Activated T-cell treated with anti-CD3 and anti-CD28 coated beads for 4 hours (primary cell): ENCODE data around the gene EIF3I.
"Not testable (repeated sequence)": the region's sequence is repeated elsewhere in the genome, so short reads cannot be mapped to it uniquely, and the experiment has no call there.

ENCODE experiments used
- DNase-seq: peaks from one replicate; pipeline ENCODE4 v3.0.0-alpha.2; 2020

The EIF3I gene

DNA sequence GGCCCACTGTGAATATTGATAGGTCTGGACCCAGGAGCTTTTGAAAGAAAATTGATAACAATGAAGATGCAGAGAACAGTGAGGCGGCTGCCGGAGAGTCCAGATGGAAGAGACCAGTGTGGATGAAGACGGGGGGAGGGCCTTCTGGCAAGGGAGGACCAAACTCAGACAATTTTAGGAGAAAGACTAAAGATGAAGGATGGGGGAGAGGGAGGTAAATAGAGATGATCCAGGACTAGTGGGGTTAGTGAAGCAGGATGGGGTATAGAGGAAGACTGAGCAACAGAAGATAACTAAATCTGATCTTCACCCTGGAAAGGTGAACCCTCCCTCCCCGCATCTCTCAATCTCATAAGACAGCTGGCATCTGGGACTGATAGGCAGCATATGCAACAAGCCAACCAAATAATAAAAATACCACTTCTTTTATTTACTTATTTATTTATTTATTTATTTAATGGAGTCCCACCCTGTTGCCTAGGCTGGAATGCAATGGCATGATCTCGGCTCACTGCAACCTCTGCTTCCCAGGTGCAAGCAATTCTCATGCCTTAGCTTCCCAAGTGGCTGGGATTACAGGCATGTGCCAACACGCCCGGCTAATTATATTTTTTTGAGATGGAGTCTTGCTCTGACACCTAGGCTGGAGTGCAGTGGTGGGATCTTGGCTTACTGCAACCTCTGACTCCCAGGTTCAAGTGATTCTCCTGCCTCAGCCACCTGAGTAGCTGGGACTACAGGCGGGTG, 10.5 kb downstream of the EIF3I start:
- no peak for DNase-seq

DNA sequence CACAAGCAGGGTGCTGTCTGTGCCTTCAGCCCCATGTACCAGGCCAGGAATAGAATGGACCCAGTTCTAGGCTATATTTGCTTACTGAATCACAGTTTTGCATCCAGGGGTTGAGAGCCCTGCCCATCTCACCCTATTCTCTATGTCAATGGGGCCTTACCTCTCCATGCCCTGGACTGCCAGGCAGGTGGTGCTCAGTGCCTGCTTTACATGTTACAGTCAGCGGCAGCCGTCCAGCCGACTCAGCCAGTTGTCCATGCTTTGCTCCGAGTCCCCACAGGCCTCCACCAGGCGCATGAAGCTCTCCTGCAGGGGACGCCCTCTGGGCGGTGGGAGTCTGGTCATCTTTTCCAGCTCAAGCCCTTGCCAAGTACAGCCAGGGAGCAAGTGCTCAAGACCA, 12.6 kb downstream of the EIF3I start:
- DNase-seq, result no peak

DNA sequence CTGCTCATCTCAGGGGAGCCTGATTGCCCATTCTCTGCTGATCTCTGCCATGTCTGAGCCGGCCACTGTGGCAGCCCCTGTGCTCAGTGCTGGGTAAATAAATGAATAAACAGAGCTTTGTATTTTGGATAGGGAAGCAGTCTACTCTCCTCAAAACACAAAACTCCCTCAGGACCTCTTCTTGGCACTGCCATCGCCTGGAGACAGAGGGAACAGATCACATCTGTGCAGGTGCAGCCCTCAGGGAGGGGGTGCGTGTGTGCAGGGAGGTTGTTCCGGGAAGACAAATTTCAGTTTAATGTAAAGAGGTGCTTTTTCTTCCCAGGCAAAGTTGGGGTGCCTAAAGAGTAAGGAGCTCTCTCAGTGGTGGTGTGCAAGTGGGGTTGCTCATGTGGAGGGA, 17.1 kb downstream of the EIF3I start:
- no peak for DNase-seq

DNA sequence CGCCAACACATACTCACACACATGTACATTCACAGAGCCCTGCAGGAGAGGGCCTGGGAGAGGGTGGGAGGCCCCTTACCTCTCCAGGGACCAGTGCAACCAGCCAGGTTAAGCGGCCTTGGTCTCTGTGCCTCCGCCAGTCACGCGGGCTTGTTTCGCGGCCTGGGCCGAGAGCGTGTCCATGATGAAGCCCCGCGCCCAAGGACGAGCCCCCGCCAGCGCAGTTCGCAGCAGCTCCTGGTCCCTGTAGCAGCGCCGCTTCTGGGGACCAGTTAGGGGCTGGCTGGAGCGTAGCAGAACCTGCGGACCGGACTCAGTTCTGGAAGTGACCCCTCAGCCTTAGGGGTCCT, 17.6 kb downstream of the EIF3I start:
- no peak for DNase-seq

DNA sequence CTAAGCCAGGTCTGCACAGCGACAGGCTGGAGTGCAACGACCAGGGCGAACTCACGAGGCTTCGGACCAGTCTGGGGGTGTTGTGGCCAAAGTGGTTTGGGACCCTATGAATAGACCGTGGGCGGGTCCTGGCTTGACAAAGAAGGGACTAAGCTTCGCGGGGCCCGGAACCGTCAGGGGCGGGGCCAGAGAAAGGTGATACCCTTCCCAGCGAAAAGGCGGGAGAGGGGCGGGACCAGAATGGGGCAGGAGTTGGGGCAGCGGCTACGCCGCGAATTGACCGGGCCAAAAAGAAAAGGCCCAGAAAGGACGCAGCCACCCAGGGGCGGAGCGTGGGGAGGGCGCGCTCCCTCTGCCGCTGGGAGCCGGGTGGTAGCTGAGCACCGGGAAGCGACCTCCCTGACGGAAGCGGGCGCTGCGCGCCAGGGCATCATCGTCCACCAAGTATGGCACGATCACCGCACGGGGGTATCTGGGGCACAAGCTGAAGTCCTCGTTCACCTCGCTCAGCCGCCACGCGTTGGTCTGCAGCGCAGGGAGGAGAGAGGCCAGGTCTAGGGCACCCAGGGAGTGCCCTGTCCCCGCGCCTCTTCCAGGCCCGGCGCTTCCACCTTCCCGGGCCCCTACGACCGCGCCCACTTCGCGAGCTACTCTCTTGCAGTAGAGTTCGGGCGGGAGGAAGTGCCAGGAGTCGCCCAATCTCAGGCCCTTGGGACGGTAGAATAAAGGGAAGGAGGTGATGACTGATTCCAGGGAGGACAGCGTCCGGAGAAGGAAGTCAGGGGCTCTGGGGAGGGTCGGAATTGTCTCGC, 18.1 kb downstream of the EIF3I start:
- no peak for DNase-seq

DNA sequence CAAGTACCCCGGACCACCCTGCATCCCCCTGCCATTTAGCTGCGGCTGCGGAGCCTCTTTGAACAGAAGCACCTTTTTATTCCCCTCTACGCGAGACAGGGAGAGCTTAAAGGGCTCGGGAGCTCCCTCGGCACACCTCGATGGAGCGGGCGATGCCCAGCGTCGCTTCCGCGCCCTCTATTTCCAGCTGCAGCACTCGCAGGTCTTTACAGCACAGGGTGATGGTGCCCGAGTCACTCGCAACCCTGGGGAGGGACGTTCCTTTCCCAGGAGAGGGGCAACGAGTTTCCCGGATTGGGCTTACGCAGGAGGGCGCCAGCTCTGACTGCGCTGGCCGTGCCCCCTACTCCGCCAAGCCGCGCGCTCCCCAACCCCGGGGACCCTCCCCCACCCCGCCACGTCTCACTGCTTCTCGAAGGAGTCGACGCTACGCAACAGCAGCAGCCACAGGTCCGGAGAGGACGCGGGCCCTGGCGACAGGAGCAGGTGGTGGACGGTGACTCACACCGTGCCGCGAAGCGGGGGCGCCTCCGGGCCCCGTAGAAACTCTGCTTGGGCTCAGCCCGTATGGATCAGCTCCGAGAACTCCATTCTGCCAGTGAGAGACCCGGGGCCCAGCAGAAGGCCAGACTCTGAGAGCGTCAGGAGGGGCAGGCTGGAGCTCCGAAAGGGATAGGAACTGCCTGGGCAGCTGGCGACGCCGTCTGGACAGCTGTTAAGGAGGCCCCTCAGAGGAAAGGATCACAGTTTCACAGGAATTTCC, 19.0 kb downstream of the EIF3I start:
- no peak for DNase-seq

DNA sequence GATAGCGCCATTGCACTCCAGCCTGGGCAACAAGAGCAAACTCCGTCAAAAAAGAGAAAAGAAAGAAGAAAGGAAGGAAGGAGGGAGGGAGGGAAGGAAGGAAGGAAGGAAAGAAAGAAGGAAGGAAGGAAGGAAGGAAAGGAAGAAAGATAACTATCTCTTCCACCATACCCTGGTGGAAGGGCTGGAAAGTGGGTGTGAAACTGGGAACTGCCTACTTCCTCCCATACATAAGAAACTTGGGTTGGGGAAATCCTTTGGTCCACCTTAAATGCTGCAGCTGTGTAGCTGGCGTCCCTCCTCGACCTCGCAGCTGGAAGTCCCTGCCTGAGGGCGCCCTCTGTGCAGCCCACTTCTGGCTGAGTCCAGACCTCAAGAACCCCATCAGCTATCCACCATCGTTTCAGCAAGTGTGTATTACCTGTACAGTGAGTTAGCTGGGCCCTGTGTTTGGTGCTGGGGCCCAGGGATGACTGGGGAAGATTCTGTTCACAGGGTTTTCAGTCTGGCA, 20.2 kb downstream of the EIF3I start:
- no peak for DNase-seq

DNA sequence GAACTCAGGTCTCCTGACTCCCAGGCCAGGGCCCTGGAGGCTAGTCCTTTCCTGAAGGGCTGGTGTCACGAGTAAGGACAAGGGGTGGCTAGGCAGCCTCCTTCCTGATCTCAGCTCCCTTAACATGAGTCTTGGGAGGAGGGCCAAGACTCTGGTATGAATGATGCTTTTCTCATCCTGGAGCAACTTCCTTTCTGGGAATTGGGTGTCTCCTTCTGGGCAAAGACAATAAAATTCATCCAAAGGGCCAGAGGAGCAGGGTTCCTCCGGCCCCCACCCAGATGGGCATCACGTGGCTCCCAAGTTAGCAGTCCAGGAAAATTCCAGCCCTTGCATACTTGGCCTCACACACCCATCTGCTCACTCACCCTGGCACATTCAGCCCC, 24.7 kb downstream of the EIF3I start, which contains the start of gene FAM167B:
Gene FAM167B (plus strand): TSS at position 335 of the 386 bp plus-strand sequence. CDS start 200 bp downstream, outside the sequence.
- no peak for DNase-seq

DNA sequence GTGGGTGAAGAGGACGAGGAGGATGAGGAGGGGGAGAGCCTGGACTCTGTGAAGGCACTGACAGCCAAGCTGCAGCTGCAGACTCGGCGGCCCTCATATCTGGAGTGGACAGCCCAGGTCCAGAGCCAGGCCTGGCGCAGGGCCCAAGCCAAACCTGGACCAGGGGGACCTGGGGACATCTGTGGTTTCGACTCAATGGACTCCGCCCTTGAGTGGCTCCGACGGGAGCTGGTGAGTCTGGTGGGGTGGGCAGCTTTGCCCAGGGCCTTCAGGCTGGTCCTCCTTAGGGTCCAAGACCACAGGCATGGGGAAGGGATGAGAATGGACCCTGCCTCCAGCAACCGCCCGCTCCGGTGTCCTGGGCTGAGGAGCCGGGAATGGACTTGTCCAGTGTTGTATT, 25.2 kb downstream of the EIF3I start:
- DNase-seq, result no peak

DNA sequence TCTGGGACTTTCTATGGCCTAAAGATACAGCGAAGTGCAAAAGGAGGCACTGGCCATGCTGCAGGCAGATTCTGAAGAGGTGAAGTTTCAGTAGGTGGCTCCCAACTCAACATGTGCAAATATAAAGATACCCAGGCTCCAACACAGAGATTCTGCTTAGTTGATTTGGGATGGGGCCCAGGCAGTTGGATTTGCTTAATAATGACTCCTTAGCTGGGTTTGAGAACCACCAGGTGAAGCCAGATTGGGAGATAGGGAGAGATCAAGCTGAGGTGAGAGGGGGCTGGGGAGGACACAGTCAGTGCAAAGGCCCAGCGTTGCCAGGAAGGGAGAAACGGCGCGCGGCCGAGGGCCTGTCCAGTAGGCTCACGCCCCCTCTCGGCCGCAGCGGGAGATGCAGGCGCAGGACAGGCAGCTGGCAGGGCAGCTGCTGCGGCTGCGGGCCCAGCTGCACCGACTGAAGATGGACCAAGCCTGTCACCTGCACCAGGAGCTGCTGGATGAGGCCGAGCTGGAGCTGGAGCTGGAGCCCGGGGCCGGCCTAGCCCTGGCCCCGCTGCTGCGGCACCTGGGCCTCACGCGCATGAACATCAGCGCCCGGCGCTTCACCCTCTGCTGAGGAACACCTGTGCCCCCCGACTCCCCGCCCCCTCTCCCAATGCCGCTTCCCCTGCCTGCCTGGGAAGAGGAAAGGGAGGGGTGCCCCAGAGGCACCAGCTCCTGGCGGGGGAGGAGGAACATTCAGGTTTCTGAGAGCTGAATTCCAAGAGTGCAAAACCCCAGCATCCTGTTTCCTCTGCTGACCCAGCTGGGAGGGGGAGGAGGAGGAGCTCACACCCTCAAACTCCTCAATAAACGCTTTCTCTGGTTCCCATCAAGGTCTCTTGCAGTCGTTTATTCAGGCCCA, 26.0 kb downstream of the EIF3I start:
- peak; percentile 64 for DNase-seq

DNA sequence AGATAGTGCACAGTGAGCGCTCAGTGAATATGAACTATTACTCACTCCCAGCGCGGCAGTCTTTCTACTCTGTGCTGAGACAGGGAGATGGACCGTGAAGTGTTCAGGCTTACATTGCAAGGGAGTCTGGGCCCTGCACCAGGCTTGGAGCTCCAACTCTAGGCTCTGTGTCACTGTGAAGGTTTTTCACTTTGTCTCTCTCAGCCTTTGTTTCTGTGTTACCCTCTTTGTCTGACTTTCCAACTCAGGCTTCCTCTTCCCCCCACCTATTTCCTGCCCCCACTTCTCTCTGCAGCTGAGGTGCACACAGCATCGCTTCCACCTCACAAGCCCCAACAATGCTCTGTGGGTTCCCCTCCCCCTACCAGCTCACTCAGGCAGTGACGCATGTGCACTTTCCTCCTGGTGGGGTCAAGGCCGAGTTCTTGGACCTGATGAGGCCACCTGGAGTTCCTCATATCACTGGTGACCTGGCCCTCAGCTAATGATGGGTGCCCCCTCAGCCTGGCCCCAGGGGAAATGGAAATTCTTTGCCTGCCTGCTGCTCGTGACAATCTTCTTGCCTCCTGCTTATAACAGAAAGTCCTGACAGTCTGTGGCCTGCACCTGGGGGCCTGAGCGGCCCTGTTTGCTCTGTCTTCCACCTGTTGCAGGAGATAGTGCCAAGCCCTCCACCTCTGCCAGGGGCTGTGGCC, 27.8 kb downstream of the EIF3I start:
- peak; percentile 69 for DNase-seq

DNA sequence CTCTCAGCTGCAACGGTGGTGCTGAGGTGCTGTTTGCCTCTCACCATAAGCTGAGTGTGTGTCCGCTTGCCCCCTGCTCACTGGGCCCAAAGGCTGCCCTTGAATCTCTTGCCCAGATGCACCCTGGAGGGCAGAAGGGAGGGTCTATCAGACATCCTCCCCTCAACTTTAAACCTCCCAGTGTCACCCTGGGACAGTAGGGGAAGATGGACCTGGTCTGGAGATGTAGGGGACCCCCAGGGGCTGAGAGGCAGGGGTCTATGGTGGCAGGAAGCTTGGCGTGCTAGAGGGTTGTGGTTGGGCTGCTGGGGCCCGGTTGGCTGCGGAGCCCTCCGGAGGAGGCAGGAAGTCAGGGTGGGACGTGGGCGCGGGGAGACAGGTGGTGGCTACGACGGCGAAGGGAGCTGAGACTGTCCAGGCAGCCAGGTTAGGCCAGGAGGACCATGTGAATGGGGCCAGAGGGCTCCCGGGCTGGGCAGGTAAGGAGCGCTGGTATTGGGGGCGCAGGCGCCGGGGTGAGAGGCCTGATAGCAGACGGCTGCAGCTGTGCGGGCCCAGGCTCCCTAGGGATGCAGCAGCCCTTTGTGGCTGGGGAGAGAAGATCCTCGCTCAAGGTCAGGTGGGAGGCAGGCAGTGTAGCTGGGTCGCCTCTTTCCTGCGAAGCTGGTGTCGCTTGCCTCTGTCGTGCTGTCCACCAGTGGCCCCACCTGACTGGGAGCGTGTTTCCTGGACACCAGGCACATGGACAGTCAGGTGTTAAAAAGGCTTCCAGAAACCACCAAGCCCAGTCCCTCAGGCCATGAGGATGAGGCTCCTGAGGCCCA, 28.9 kb downstream of the EIF3I start, which contains the start of gene LCK:
Gene LCK (plus strand): TSS at position 373 of the 824 bp plus-strand sequence. CDS start 23,065 bp downstream, outside the sequence.
- peak; percentile 46 for DNase-seq

DNA sequence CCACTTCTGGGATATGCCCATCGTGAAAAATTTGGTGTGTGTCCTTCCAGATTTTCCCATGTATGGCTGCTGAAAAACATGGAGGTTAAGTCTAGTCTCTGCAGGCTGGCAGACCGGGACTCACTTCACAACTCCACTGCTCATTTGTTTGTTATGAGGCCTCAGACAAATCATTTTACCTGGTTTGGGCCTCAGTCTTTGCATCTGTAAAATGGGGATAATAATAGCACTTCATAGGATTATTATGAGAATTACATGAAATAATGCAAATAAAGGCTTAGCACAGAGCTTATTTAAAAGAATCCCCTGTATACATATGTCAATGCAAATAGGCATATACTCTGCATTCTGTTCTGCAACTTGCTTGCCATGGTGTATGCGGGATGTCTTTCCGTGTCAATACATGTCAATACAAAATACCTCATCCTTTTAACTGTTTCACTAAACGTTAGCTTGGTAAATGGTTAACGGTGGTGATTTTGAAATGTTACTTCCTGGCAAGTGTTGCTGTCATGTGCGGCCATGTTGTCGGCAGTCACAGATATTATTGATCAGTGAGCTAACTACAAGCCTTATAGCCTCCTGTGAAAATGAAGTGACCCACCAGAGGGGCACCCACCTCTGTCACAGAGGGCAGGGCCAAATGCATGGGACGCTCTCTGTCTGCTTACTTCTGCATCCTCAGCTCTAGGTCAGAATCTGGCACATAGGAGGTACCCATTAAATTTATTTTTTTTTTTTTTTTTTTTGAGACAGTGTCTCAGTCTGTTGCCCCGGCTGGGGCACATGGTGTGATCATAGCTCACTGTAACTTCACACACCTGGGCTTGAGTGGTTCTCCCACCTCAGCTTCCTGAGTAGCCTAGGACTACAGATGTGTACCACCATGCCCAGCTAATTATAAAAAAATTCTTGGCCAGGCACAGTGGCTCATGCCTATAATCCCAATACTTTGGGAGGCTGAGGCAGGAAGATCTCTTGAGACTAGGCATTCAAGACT, 33.2 kb downstream of the EIF3I start:
- no peak for DNase-seq

DNA sequence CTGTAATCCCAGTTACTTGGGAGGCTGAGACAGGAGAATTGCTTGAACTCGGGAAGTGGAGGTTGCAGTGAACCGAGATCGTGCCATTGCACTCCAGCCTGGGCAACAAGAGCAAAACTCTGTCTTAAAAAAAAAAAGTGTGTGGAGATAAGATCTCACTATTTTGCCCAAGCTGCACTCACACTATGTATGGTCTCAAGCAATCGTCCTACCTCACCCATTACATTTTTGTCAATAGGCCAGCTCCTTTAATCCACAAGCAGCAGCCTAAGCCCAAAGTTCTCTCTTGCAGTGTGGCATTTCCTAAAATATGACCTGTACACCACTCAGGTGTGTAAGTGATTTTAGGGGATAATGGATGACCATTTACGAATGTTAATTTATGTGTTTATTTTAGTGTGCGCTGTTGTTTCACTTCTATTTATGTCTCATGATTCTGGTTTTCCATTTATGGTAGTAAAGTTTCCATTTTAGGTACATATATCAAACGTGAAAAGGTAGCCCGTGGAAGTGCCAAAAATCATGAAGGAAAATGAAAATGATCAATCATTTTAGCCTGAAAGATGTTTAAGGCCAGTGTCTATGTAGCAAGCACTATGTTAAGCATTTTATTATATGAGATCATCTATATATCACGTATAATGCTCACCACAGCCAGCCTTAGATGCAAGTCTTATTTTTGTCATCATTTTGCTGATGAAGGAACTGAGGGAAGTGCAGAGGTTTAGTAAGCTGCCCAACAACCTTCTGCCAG, 34.4 kb downstream of the EIF3I start:
- DNase-seq, result no peak

DNA sequence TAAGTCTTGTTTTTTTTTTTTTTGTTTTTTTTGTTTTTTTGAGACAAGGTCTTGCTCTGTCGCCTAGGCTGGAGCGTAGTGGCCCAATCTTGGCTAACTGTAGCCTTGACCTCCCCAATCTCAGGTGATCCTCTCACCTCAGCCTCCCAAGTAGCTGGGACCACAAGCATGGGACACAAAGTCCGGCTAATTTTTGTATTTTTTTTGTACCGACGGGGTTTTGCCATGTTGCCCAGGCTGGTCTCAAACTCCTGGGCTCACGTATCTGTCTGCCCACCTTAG, 35.0 kb downstream of the EIF3I start:
- no peak for DNase-seq

DNA sequence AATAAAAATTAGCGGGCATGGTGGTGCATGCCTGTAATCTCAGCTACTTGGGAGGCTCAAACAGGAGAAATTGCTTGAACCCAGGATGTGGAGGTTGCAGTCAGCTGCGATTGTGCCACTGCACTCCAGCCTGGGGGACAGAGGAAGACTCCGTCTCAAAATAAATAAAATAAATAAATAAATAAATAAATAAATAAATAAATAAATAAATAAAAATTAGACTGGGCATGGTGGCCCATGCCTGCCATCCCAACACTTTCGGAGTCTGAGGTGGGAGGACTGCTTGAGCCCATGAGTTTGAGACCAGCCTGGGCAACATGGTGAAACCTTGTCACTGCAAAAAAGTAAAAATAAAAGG, 41.0 kb downstream of the EIF3I start:
- not testable (repeated sequence) for DNase-seq

DNA sequence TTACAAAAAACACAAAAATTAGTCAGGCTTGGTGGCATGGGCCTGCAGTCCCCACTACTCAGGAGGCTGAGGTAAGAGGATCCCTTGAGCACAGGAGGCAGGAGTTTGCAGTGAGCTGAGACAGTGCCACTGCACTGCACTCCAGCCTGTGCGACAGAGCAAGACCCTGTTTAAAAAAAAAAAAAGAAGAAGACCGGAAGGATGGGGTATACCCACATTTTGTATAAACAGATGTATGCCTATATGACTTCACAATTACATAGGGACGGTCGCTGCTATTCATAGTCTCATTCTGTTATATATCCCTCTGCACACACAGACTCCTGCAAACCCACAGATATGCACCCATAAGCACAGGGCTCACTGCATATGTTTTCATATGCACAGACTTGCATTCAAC, 41.5 kb downstream of the EIF3I start:
- no peak for DNase-seq

DNA sequence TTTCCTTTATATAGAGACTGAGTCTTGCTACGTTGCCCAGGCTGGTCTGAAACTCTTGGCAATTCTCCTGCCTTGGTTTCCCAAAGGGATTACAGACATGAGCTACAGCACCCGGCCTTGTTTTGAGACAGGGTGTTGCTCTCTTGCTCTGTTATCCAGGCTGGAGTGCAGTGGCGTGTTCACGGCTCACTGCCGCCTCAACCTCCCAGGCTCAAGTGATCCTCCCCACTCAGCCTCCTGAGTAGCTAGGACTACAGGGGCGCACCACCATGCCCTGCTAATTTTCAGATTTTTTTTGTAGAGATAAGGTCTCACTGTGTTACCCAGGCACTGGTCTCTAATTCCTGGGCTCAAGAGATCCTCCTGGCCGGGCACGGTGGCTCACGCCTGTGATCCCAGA, 43.6 kb downstream of the EIF3I start:
- no peak for DNase-seq
